Adrenal gland (tissue), 12 donors: ENCODE data around the gene NPPB. TPM values are rescaled to one million over a fixed set of nuclear protein-coding genes. Genes with fewer than 3 reads are reported as not detected.

Experiments used
- DNase-seq, 7 donors: peaks; one replicate each; pipeline ENCODE4 v3.0.0-alpha.2; 2019 to 2020
- H3K27ac ChIP-seq, 5 donors: fragments of 200-600 bp; sonication (generic) in 4 of 5; 1 replicate in 3 of 5; 2 replicates in 2 of 5; pipeline versions ENCODE4 v1.5.1 to v1.8.0; 2016 to 2020; ENCODE audit warnings: mild to moderate bottlenecking in 1 of 5
- H3K27me3 ChIP-seq: fragments of 200-600 bp; 2 replicates; pipeline ENCODE4 v1.8.0; 2021
- H3K36me3 ChIP-seq, 2 donors: fragments of 200-600 bp; replicated peaks in 1 of 2; 1 replicate in 1 of 2; 2 replicates in 1 of 2; pipeline versions ENCODE4 v1.5.1 to v1.8.0; 2018 to 2022
- H3K4me1 ChIP-seq, 2 donors: fragments of 200-600 bp; replicated peaks in 1 of 2; 1 replicate in 1 of 2; 2 replicates in 1 of 2; pipeline versions ENCODE4 v1.5.1 to v1.8.0; 2018 to 2021
- H3K4me3 ChIP-seq, 4 donors: fragments of 200-600 bp; sonication (generic) in 3 of 4; one replicate each; pipeline ENCODE4 v1.5.1; 2016 to 2018
- H3K9me3 ChIP-seq, 3 donors: fragments of 200-600 bp; sonication (generic) in 1 of 3; replicated peaks in 1 of 3; 1 replicate in 2 of 3; 2 replicates in 1 of 3; pipeline versions ENCODE4 v1.5.1 to v1.8.0; 2016 to 2021
- CTCF ChIP-seq, 6 experiments: fragments of 450-650 bp in 4 of 6; fragments of 200-600 bp in 2 of 6; sonication (generic) in 1 of 6; IDR thresholded peaks; 1 replicate in 5 of 6; 2 replicates in 1 of 6; pipeline versions ENCODE4 v1.5.1 to v1.8.0; 2016 to 2021; ENCODE audit warnings: antibody characterized with exemption in 6 of 6, mild to moderate bottlenecking in 2 of 6, moderate library complexity in 1 of 6
- POLR2A ChIP-seq, 2 donors: fragments of 450-650 bp; IDR thresholded peaks; one replicate each; pipeline ENCODE4 v1.6.1; 2017; ENCODE audit warnings: antibody characterized with exemption in 2 of 2, mild to moderate bottlenecking in 2 of 2, moderate library complexity in 1 of 2
- WGBS, 4 donors: extraction: QIAGEN DNeasy Blood & Tissue Kit in 2 of 4; methylation state at CpG; one replicate each; pipeline versions ENCODE4 v1.1.5 to v1.1.7; 2013 to 2017; 5-methylcytosine and 5-hydroxymethylcytosine counted together
- intact Hi-C, 2 donors: fragments of 100-400 bp; cut with DNase I; formaldehyde crosslinking; loops; one replicate each; pipeline versions ENCODE4 v1.14.1 to v1.15.0; 2022 to 2023
- polyA plus RNA-seq, 3 donors: library from polyadenylated mRNA; stranded (reverse); fragments of 200-250 nt in 2 of 3; fragments of 350-450 nt in 1 of 3; fragmentation: Illumina TruSeq in 1 of 3; extraction: RNeasy Lipid Tissue Mini Kit (QIAGEN cat#74804) in 1 of 3; gene quantifications; one replicate each; pipeline ENCODE4 v1.2.3, GENCODE V29; 2013 to 2014
- total RNA-seq, 9 donors: library from RNA; depleted of rRNA in 4 of 9; stranded (reverse); fragments of >200 nt in 4 of 9; fragments of 120-200 nt in 1 of 9; fragmentation: NEBNext Ultra II Directional in 1 of 9; extraction: Animal tissue kit (Norgen Biotek cat#: 25700) in 1 of 9; gene quantifications; one replicate each; pipeline versions ENCODE4 v1.1.0 to v1.2.4, GENCODE V29; 2013 to 2023
- donor health status: healthy with polysubstance abuse.
- donor health status: Bipolar disorder and iron deficiency.
- donor health status: DM: yes; HTN: yes; CAD: no.
- donor health status: DM: no; HTN: no; CAD: no.
- donor health status: DM: no; HTN: no; CAD: no.
- donor health status: DM: yes; HTN: yes; CAD: no.

NPPB gene
- total and polyA plus RNA-seq, 12 donors = 1.1 TPM; not detected in 11

GRCh38 chr1:11888877-11889208, 30.1 kb upstream of the NPPB start:
- H3K27ac ChIP-seq = no peak overlapping the region
- H3K9me3 ChIP-seq = no peaks in the 10 kb centered on the region
- no peak overlapping the region for H3K4me3 ChIP-seq
- H3K36me3 ChIP-seq = no peaks in the 10 kb centered on the region
- TF ChIP-seq CTCF (IDR thresholded peaks at IDR 0.05) (no peak), POLR2A (IDR thresholded peaks at IDR 0.05) (no peak)
- H3K27me3 ChIP-seq = no peaks in the 10 kb centered on the region
- no peaks in the 10 kb centered on the region for H3K4me1 ChIP-seq
- 40 to 67% (median 60%) methylated on average over 2 to 3 of the region's 3 CpGs; no CpG with 5 or more reads in 1 of the 4 donors for WGBS, 4 donors
- intact Hi-C loops = no loop called here
- no peak for DNase-seq

- Histone ChIP-seq H3K4me3 (no peak overlapping the region), H3K4me1 (no peaks in the 10 kb centered on the region), H3K27ac (no peak overlapping the region), H3K27me3 (no peaks in the 10 kb centered on the region), H3K9me3 (no peaks in the 10 kb centered on the region), H3K36me3 (no peaks in the 10 kb centered on the region)
- 80 to 86% (median 82%) methylated on average over 13 to 15 of the region's 15 CpGs for whole genome bisulfite sequencing, 4 donors
- no peak for DNase-seq
- TF ChIP-seq POLR2A (IDR thresholded peaks at IDR 0.05) = no peak
- TF ChIP-seq CTCF (IDR thresholded peaks at IDR 0.05) = no peak
- intact Hi-C loops = no loop called here
These were observed 29.6 kb upstream of the NPPB start for GRCh38 chr1:11888206-11888876.

GRCh38 chr1:11887666-11888007, 28.9 kb upstream of the NPPB start:
- DNase-seq = no peak
- H3K4me1 ChIP-seq = peaks cover 4 to 6% of the 10 kb centered on the region in 2 donors
- no peaks in the 10 kb centered on the region for H3K27me3 ChIP-seq
- intact Hi-C loops = no loop called here
- H3K27ac ChIP-seq = no peak overlapping the region
- 77 to 97% (median 89%) methylated on average over 6 to 7 of the region's 7 CpGs for WGBS, 4 donors
- TF ChIP-seq CTCF (IDR thresholded peaks at IDR 0.05) = no peak
- no peak for TF ChIP-seq POLR2A (IDR thresholded peaks at IDR 0.05)
- no peak overlapping the region for H3K4me3 ChIP-seq
- H3K36me3 ChIP-seq = no peaks in the 10 kb centered on the region
- H3K9me3 ChIP-seq = no peaks in the 10 kb centered on the region

GRCh38 chr1:11886986-11887665, 28.4 kb upstream of the NPPB start:
- WGBS, 4 donors = 76 to 93% (median 82%) methylated on average over 11 to 19 of the region's 19 CpGs
- Histone ChIP-seq H3K4me1 (peaks cover 4 to 7% of the 10 kb centered on the region in 2 donors), H3K4me3 (no peak overlapping the region), H3K36me3 (no peaks in the 10 kb centered on the region), H3K27me3 (no peaks in the 10 kb centered on the region), H3K27ac (no peak overlapping the region), H3K9me3 (no peaks in the 10 kb centered on the region)
- DNase-seq = no peak
- intact Hi-C loops = no loop called here
- TF ChIP-seq POLR2A (IDR thresholded peaks at IDR 0.05) (no peak), CTCF (IDR thresholded peaks at IDR 0.05) (no peak)
